Glomerular endothelial cell (primary cell): ENCODE data around the gene RFWD3. TPM values are rescaled to one million over a fixed set of nuclear protein-coding genes. Genes with fewer than 3 reads are reported as not detected.

ENCODE experiments used
- DNase-seq: peaks from one replicate; pipeline ENCODE4 v3.0.0-alpha.2; 2011; ENCODE audit warnings: low read depth, low spot score; ENCODE audit errors: extremely low read depth
- total RNA-seq: library from RNA; depleted of rRNA; stranded (reverse); fragments of >200 nt; gene quantifications from 2 replicates; pipeline ENCODE4 v1.2.3, GENCODE V29; 2015

Gene RFWD3
- total RNA-seq, 1 donor from 2014 or later, result 20.9 TPM

GRCh38 chr16:74583926-74584666 lies 82.6 kb downstream of the RFWD3 start:
- DNase-seq, result no peak

GRCh38 chr16:74582970-74583369 lies 83.7 kb downstream of the RFWD3 start:
- no peak for DNase-seq

DNA sequence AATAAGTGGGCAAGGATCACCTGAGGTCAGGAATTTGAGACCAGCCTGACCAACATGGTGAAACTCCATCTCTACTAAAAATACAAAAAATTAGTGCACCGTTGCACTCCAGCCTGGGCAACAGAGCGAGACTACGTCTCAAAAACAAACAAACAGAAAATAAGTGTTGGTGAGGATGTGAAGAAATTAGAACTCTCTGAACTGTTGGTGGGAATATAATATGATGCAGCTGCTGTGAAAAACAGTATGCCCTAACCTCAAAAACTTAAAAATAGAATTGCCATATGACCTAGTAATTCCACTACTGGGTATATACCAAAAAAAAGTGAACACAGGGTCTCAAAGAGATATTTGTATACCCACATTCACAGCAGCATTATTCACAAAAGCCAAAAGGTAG lies 85.8 kb downstream of the RFWD3 start:
- no peak for DNase-seq

DNA sequence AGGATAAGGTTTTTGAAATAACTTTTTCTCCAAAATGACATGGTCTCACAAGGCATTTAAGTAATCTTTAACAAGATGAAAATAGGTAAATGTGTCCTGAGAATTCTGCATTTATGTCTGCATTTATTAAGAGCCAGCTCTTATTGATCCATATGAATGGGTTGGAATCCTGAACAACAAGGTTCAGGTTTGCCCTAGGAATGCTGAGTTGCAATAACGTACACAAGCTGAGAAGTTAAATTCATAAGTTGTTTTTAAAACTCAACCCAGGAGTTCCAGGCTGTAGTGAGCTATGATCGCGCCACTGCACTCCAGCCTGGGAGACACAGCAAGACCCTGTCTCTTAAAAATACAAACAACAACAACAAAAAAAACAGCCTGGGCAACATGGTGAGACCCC lies 87.8 kb downstream of the RFWD3 start:
- no peak for DNase-seq

- no peak for DNase-seq
Measured at GRCh38 chr16:74578433-74578832, 88.2 kb downstream of the RFWD3 start.

- DNase-seq, result no peak
Measured at GRCh38 chr16:74577882-74578366, 88.8 kb downstream of the RFWD3 start.

- no peak for DNase-seq
Measured at GRCh38 chr16:74575807-74576643, 90.7 kb downstream of the RFWD3 start.

DNA sequence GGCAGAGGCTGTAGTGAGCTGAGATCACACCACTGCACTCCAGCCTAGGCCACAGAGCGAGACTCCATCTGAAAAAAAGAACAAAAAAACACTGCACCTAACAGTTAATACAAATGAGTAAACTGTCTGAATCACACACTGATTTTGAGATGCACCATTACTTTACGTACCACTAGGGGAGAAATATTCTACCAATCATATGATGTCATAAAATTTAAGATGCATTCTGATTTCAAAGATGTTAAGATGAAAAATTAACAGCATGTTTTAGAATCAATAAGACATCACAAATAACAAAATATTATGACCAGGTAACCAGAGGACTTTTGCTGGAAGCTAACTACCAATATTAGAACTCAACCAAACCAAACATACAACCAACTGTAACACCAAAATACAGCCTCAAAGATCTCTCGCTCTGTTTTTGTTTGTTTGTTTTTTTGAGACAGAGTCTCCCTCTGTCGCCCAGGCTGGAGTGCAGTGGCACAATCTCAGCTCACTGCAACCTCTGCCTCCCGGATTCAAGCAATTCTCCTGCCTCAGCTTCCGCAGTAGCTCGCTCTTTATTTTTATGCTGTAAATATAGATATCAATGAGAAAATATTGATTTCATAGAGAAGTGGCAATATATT lies 91.4 kb downstream of the RFWD3 start:
- DNase-seq, result no peak

DNA sequence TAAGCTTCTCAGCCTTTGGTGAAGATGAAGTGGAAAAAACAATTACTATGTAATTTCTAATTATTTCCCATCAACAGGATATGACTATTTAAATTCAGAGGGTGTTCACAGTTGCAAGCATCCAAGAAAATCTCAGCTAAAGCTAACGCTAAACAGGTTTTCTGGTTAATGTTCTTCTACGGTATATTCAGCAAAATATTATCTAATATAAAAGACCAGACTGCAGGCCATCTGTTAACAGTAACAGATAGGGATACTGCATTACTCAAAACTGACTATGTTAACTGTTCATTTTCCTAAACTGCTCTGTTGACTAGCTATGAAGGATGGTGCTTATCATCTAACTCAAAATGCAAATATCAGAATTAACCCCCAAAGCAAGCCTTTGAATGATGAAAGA lies 92.5 kb downstream of the RFWD3 start:
- DNase-seq, result no peak

DNA sequence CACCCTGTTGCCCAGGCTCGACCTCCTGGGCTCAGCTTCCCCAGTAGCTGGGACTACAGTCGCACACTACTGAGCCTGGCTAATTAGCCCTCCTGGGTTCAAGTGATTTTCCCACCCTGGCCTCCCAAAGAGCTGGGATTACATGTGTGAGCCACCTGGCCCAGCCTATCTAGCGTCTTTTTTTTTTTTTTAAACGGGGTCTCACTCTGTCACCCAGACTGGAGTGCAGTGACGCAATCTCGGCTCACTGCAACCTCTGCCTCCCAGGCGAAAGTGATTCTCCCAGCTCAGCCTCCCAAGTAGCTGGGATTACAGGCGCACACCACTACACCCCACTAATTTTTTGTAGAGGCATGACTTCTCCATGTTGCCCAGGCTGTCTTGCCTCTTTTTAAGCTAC lies 93.1 kb downstream of the RFWD3 start:
- no peak for DNase-seq

Other genes with a start within 250 kb of the RFWD3 start
- gene CLEC18B, start 245.4 kb downstream of the RFWD3 start, total RNA-seq, result 0.58 TPM in 1 of 2 replicates, not detected in the other
- gene GLG1, start 59.8 kb downstream of the RFWD3 start, total RNA-seq, result 163 and 253 TPM in 2 replicates
- gene MLKL, start 34.0 kb upstream of the RFWD3 start, total RNA-seq, result 22.8 and 28.5 TPM in 2 replicates
- gene FA2H, start 107.9 kb upstream of the RFWD3 start, total RNA-seq, result 0.34 TPM in 1 of 2 replicates, not detected in the other